ENCODE data around the gene CIB4. TPM values are rescaled to one million over a fixed set of nuclear protein-coding genes. Genes with fewer than 3 reads are reported as not detected.
"Not testable (repeated sequence)": the region's sequence is repeated elsewhere in the genome, so short reads cannot be mapped to it uniquely, and the experiment has no call there.

The CIB4 gene
- total and polyA plus RNA-seq, 2 experiments from 2014 or later, result not detected

DNA sequence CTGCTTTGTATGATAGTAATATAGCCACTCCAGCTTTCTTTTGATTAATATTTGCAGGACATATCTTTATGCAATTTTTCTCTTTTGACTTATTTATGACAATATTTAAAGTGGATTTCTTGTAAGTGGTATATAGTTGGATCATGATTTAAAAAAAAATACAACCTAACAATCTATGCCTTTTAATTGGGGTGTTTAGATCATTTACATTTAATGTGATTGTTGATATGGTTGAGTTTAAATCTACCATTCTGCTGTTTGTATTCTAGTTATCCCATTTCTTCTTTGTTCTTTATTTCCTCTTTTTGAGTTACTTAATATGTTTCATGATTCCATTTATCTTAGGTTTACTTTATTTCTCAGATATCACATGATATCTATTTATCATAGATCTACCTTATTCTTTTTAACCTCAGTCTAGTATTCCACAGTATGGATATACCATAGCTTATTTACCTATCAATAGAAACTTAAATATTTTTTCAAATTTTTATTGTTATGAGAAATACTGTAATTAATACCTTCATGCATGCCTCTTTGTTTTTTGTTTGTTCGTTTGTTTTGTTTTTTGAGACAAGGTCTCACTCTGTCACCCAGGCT lies 19.3 kb upstream of the CIB4 start:
- 13 to 15% methylated on average over 1 of the region's 1 CpG for WGBS, 2 experiments (ENCODE audit: low coverage in 1 of 2, low lambda C conversion rate in 2 of 2, missing lambda C conversion rate in 2 of 2)
- Histone ChIP-seq H3K27ac (no peak overlapping the region), H3K79me2 (ENCODE audit: insufficient read depth) (no peaks in the 10 kb centered on the region), H2AFZ (no peak overlapping the region), H3K4me2 (ENCODE audit: unreplicated experiment) (no peak overlapping the region), H4K20me1 (ENCODE audit: insufficient read depth) (no peaks in the 10 kb centered on the region), H3K9me3 (ENCODE audit: low read depth) (no peaks in the 10 kb centered on the region), H3K4me3 (no peak overlapping the region), H3K36me3 (ENCODE audit: low read depth) (no peaks in the 10 kb centered on the region), H3K27me3 (replicated peaks; ENCODE audit: insufficient read depth) (peaks cover 28% of the 10 kb centered on the region), H3K4me1 (ENCODE audit: insufficient read depth) (no peaks in the 10 kb centered on the region), H3F3A (ENCODE audit: insufficient read depth) (no peaks in the 10 kb centered on the region), H3K9me2 (ENCODE audit: insufficient read depth) (no peaks in the 10 kb centered on the region), H3K9ac (no peak overlapping the region)
- no peak for DNase-seq
- TF ChIP-seq EZH2phosphoT487 (IDR thresholded peaks at IDR 0.05; ENCODE audit: insufficient read depth, low read depth), result no peak
- no peak for TF ChIP-seq EZH2 (IDR thresholded peaks at IDR 0.05; ENCODE audit: insufficient read depth, poor library complexity, severe bottlenecking)
- in situ Hi-C loops (cut with MboI), result no loop called here

DNA sequence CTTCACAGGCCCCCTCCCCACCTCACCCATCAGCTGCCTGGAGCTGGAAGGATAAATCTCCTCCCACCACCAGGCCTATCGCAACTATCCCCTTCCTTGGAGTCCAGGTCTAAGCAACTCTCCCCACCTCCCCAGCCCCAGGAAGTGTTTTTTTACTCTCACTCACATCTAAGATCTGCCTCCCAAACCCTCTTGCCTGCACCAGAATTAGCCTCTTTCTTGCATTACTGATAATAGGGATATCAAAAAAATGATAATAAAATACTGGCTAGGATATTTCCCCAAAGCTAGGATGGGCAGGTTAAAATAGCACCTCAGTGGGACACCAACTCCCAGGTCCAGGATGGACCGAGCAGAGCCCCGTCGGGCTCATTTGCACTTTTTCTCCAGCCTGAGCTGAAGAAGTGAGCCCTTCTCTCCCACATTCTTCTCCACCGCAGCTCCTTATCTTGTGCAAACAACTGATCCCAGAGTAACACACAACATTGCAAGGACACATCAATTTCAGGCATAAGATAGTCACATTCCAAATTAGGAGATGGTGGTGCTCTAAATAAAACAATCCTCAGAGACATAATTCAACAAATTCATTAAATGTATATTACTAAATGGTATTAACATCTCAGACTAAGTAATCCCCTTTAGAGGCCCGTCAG lies 17.7 kb upstream of the CIB4 start:
- Histone ChIP-seq H3K9me2 (ENCODE audit: insufficient read depth) (no peaks in the 10 kb centered on the region), H3K27me3 (replicated peaks; ENCODE audit: insufficient read depth) (peaks cover 20% of the 10 kb centered on the region), H3K79me2 (ENCODE audit: insufficient read depth) (no peaks in the 10 kb centered on the region), H3K4me3 (no peak overlapping the region), H3K9ac (no peak overlapping the region), H3K4me1 (ENCODE audit: insufficient read depth) (no peaks in the 10 kb centered on the region), H3K4me2 (ENCODE audit: unreplicated experiment) (no peak overlapping the region), H3F3A (ENCODE audit: insufficient read depth) (no peaks in the 10 kb centered on the region), H4K20me1 (ENCODE audit: insufficient read depth) (no peaks in the 10 kb centered on the region), H3K9me3 (ENCODE audit: low read depth) (no peaks in the 10 kb centered on the region), H2AFZ (no peak overlapping the region), H3K27ac (no peak overlapping the region), H3K36me3 (ENCODE audit: low read depth) (no peaks in the 10 kb centered on the region)
- in situ Hi-C loops (cut with MboI), result no loop called here
- TF ChIP-seq EZH2phosphoT487 (IDR thresholded peaks at IDR 0.05; ENCODE audit: insufficient read depth, low read depth) (no peak), EZH2 (IDR thresholded peaks at IDR 0.05; ENCODE audit: insufficient read depth, poor library complexity, severe bottlenecking) (no peak)
- WGBS, 2 experiments (ENCODE audit: low coverage in 1 of 2, low lambda C conversion rate in 2 of 2, missing lambda C conversion rate in 2 of 2), result 34 to 44% methylated on average over 6 of the region's 6 CpGs
- no peak for DNase-seq

DNA sequence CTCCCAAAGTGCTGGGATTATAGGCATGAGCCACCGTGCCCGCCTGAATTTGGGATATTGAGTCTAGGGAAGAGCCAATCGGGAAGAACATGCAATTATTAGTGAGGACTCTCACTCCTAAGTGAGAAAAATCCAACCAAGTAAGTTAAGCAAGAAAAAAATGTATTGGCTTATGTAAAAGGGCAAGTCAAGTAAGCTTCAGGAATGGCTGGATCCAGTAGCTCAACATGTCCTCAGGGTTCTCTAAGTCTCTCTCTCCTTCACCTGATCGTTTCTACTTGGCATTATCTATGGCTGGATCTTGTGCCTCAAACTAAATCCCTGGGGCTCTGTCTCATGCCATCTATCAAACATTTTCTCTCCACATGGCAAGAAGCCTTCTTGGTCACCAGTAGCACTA lies 16.1 kb upstream of the CIB4 start:
- Histone ChIP-seq H3F3A (ENCODE audit: insufficient read depth) (0 out of 2 replicates have a peak, but pooled peaks cover under 1% of the 10 kb centered on the region), H3K27ac (no peak overlapping the region), H3K4me3 (no peak overlapping the region), H3K9me3 (ENCODE audit: low read depth) (no peaks in the 10 kb centered on the region), H3K27me3 (replicated peaks; ENCODE audit: insufficient read depth) (peaks cover 18% of the 10 kb centered on the region), H3K36me3 (ENCODE audit: low read depth) (no peaks in the 10 kb centered on the region), H2AFZ (no peak overlapping the region), H3K9me2 (ENCODE audit: insufficient read depth) (no peaks in the 10 kb centered on the region), H4K20me1 (ENCODE audit: insufficient read depth) (no peaks in the 10 kb centered on the region), H3K4me1 (ENCODE audit: insufficient read depth) (no peaks in the 10 kb centered on the region), H3K79me2 (ENCODE audit: insufficient read depth) (no peaks in the 10 kb centered on the region), H3K4me2 (ENCODE audit: unreplicated experiment) (no peak overlapping the region), H3K9ac (no peak overlapping the region)
- 53 to 56% methylated on average over 4 of the region's 4 CpGs for WGBS, 2 experiments (ENCODE audit: low coverage in 1 of 2, low lambda C conversion rate in 2 of 2, missing lambda C conversion rate in 2 of 2)
- in situ Hi-C loops (cut with MboI), result no loop called here
- no peak for TF ChIP-seq EZH2 (IDR thresholded peaks at IDR 0.05; ENCODE audit: insufficient read depth, poor library complexity, severe bottlenecking)
- TF ChIP-seq EZH2phosphoT487 (IDR thresholded peaks at IDR 0.05; ENCODE audit: insufficient read depth, low read depth), result no peak
- no peak for DNase-seq

DNA sequence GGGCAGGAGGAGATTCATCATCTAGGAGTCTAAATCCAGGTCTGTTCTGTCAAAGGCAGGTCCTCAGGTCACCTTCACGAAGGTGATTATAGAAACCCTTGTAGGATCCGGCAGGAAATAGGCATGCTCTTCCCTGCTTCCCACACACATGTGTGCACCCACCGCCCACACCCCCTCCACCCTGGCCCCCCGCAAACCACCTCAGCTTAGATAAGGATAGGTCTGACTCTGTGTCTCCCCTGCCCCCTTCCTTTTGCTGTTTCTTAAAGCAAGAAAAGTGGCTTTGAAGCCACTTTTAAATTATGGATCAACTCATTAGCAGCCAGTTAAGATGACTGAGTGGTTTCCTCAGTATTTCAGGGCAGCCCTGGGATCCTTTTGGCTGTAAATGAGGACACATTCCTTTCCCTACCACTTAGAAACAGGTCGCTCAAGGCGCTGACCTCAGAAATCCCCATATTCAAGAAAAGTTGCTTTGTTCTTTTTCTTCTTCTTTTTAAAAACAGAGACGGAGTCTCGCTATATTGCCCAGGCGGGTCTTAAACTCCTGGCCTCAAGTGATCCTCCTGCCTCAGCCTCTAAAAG lies 14.5 kb upstream of the CIB4 start:
- no peak overlapping the region for H3K27ac ChIP-seq
- 0 out of 2 replicates have a peak, but pooled peaks cover 10% of the 10 kb centered on the region for H3F3A ChIP-seq (ENCODE audit: insufficient read depth)
- no peaks in the 10 kb centered on the region for H3K4me1 ChIP-seq (ENCODE audit: insufficient read depth)
- no peaks in the 10 kb centered on the region for H3K36me3 ChIP-seq (ENCODE audit: low read depth)
- H3K4me3 ChIP-seq, result no peak overlapping the region
- no peak overlapping the region for H3K9ac ChIP-seq
- H2AFZ ChIP-seq, result no peak overlapping the region
- in situ Hi-C loops (cut with MboI), result no loop called here
- H4K20me1 ChIP-seq (ENCODE audit: insufficient read depth), result no peaks in the 10 kb centered on the region
- no peaks in the 10 kb centered on the region for H3K79me2 ChIP-seq (ENCODE audit: insufficient read depth)
- H3K27me3 ChIP-seq (replicated peaks; ENCODE audit: insufficient read depth), result peaks cover 27% of the 10 kb centered on the region
- no peak for TF ChIP-seq EZH2phosphoT487 (IDR thresholded peaks at IDR 0.05; ENCODE audit: insufficient read depth, low read depth)
- no peak for TF ChIP-seq EZH2 (IDR thresholded peaks at IDR 0.05; ENCODE audit: insufficient read depth, poor library complexity, severe bottlenecking)
- WGBS, 2 experiments (ENCODE audit: low coverage in 1 of 2, low lambda C conversion rate in 2 of 2, missing lambda C conversion rate in 2 of 2), result 61 to 78% methylated on average over 8 to 9 of the region's 9 CpGs
- H3K9me3 ChIP-seq (ENCODE audit: low read depth), result no peaks in the 10 kb centered on the region
- no peak for DNase-seq
- H3K4me2 ChIP-seq (ENCODE audit: unreplicated experiment), result no peak overlapping the region
- H3K9me2 ChIP-seq (ENCODE audit: insufficient read depth), result no peaks in the 10 kb centered on the region

DNA sequence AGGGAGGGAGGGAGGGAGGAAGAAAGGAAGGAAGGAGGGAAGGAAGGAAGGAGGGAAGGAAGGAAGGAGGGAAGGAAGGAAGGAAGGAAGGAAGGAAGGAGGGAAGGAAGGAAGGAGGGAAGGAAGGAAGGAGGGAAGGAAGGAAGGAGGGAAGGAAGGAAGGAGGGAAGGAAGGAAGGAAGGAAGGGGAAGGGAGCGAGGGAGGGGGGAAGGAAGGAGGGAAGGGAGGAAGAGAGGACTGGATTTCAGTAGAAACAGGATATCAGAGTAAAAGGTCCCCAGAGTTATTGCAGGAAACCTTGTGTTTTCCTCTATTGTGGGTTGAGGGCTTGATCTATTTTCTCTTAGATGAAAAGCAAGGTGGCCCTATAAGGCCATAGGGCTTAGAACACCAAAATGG lies 14.0 kb upstream of the CIB4 start:
- peaks cover 31% of the 10 kb centered on the region for H3K27me3 ChIP-seq (replicated peaks; ENCODE audit: insufficient read depth)
- in situ Hi-C loops (cut with MboI); H3K79me2 ChIP-seq (ENCODE audit: insufficient read depth); H3K27ac ChIP-seq; H3K4me3 ChIP-seq; DNase-seq; H3K4me2 ChIP-seq (ENCODE audit: unreplicated experiment); H2AFZ ChIP-seq; H3K9ac ChIP-seq; H3K9me2 ChIP-seq (ENCODE audit: insufficient read depth); H4K20me1 ChIP-seq (ENCODE audit: insufficient read depth); H3K4me1 ChIP-seq (ENCODE audit: insufficient read depth); H3K36me3 ChIP-seq (ENCODE audit: low read depth); H3K9me3 ChIP-seq (ENCODE audit: low read depth): not testable (repeated sequence)
- WGBS, 2 experiments (ENCODE audit: low coverage in 1 of 2, low lambda C conversion rate in 2 of 2, missing lambda C conversion rate in 2 of 2), result 83% methylated on average over 1 of the region's 1 CpG; no CpG with 5 or more reads in 1 of the 2 experiments
- 0 out of 2 replicates have a peak, but pooled peaks cover 10% of the 10 kb centered on the region for H3F3A ChIP-seq (ENCODE audit: insufficient read depth)

Measured in GM23248 (cell line).